ENCODE measurements around the gene RAPGEF5.
"Not testable (repeated sequence)": the region's sequence is repeated elsewhere in the genome, so short reads cannot be mapped to it uniquely, and the experiment has no call there.

DNA sequence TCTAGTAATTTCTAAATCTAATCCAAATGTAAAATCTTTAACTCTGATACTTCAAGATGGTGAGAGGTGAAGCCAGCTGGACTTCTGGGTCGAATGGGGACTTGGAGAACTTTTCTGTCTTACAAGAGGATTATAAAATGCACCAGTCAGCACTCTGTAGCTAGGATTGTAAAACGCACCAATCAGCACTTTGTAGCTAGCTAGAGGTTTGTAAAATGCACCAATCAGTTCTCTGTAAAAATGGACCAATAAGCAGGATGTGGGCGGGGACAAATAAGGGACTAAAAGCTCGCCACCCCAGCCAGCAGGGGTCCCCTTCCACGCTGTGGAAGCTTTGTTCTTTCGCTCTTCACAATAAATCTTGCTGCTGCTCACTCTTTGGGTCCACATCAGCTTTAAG is 278.1 kb downstream of the RAPGEF5 start:
- TF ChIP-seq, protein P1, sequence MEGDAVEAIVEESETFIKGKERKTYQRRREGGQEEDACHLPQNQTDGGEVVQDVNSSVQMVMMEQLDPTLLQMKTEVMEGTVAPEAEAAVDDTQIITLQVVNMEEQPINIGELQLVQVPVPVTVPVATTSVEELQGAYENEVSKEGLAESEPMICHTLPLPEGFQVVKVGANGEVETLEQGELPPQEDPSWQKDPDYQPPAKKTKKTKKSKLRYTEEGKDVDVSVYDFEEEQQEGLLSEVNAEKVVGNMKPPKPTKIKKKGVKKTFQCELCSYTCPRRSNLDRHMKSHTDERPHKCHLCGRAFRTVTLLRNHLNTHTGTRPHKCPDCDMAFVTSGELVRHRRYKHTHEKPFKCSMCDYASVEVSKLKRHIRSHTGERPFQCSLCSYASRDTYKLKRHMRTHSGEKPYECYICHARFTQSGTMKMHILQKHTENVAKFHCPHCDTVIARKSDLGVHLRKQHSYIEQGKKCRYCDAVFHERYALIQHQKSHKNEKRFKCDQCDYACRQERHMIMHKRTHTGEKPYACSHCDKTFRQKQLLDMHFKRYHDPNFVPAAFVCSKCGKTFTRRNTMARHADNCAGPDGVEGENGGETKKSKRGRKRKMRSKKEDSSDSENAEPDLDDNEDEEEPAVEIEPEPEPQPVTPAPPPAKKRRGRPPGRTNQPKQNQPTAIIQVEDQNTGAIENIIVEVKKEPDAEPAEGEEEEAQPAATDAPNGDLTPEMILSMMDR (IDR thresholded peaks at IDR 0.05): not testable (repeated sequence)
- not testable (repeated sequence) for TF ChIP-seq EP300 (IDR thresholded peaks at IDR 0.05)

All from esophagus muscularis mucosa (tissue), 3 donors.